ENCODE measurements around the gene STRN4. TPM values are rescaled to one million over a fixed set of nuclear protein-coding genes. Genes with fewer than 3 reads are reported as not detected.

STRN4 gene
- total and polyA plus RNA-seq, 9 of the 15 experiments (the other 6 are each of a cell fraction or from before 2014, with no cell fraction given) = 0.62 to 83.7 (median 36.9) TPM

GRCh38 chr19:46696052-46696451 is 50.2 kb downstream of the STRN4 start:
- H3K36me3 ChIP-seq (ENCODE audit: control insufficient read depth, insufficient read depth, low read length) = peaks cover 80% of the 10 kb centered on the region

More at GRCh38 chr19:46696052-46696451, 50.2 kb downstream of the STRN4 start:
- 88% methylated on average over 10 of the region's 10 CpGs for WGBS (ENCODE audit: insufficient coverage, low coverage, missing lambda C conversion rate)
- peaks cover 12 to 21% of the 10 kb centered on the region in 2 experiments; a peak in 4 of 5 replicates for H3K4me1 ChIP-seq (replicated peaks in 1 of 2; ENCODE audit: control insufficient read depth in 2 of 2, insufficient read depth in 2 of 2, low read length in 2 of 2)
- ChIA-PET CTCF (ENCODE audit: low intra/inter-chr PET ratio) (no interaction called here), POLR2A (interaction anchor here (1.7 kb wide), 1 partner anchor 64 kb away, joined by 4 read pairs; no protein-coding TSS in a partner anchor)
- H3K79me2 ChIP-seq (ENCODE audit: control insufficient read depth, insufficient read depth, low read length) = peaks cover 12% of the 10 kb centered on the region; the same call in 2 of the 3 replicates
- no peak overlapping the region for H2AFZ ChIP-seq (ENCODE audit: low read depth, low read length)
- BruUV-seq (replicated peaks) = no TSS peak
- H3K27ac ChIP-seq (ENCODE audit: extremely low read depth, low read depth, low read length) = no peak overlapping the region
- H3K9me1 ChIP-seq (ENCODE audit: control insufficient read depth, insufficient read depth, low read length) = no peaks in the 10 kb centered on the region
- no peak overlapping the region for H3K4me3 ChIP-seq
- in situ Hi-C loops (cut with MboI) (no loop called here), intact Hi-C loops (cut with micrococcal nuclease) (no loop called here)
- no peak overlapping the region for H3K4me2 ChIP-seq (ENCODE audit: insufficient read depth, low read length)
- peak overlapping the region in 1 of 2 experiments; percentile 65; a peak in 1 of 4 replicates for H3K9ac ChIP-seq (ENCODE audit: insufficient read depth in 1 of 2, low read depth in 2 of 2, low read length in 2 of 2)
- H3K9me3 ChIP-seq (replicated peaks; ENCODE audit: control insufficient read depth, insufficient read depth, low read depth, low read length) = no peaks in the 10 kb centered on the region; the same call in 1 of the 2 replicates
- no peak for DNase-seq (ENCODE audit: extremely low read depth in 1 of 4, low spot score in 3 of 4)
- H4K20me1 ChIP-seq (replicated peaks; ENCODE audit: control insufficient read depth, insufficient read depth, low read length) = 0 out of 2 replicates have a peak, but pooled peaks cover 3% of the 10 kb centered on the region
- no peak for ATAC-seq
- TF ChIP-seq, protein P1, sequence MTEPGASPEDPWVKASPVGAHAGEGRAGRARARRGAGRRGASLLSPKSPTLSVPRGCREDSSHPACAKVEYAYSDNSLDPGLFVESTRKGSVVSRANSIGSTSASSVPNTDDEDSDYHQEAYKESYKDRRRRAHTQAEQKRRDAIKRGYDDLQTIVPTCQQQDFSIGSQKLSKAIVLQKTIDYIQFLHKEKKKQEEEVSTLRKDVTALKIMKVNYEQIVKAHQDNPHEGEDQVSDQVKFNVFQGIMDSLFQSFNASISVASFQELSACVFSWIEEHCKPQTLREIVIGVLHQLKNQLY (CRISPR knock-in tag; conservative IDR thresholded peaks at IDR 0.05) = 0 out of 4 replicates have a peak, but pooled peaks of 1 of the 2 experiments have one; percentile 37
- TF ChIP-seq, protein P2, sequence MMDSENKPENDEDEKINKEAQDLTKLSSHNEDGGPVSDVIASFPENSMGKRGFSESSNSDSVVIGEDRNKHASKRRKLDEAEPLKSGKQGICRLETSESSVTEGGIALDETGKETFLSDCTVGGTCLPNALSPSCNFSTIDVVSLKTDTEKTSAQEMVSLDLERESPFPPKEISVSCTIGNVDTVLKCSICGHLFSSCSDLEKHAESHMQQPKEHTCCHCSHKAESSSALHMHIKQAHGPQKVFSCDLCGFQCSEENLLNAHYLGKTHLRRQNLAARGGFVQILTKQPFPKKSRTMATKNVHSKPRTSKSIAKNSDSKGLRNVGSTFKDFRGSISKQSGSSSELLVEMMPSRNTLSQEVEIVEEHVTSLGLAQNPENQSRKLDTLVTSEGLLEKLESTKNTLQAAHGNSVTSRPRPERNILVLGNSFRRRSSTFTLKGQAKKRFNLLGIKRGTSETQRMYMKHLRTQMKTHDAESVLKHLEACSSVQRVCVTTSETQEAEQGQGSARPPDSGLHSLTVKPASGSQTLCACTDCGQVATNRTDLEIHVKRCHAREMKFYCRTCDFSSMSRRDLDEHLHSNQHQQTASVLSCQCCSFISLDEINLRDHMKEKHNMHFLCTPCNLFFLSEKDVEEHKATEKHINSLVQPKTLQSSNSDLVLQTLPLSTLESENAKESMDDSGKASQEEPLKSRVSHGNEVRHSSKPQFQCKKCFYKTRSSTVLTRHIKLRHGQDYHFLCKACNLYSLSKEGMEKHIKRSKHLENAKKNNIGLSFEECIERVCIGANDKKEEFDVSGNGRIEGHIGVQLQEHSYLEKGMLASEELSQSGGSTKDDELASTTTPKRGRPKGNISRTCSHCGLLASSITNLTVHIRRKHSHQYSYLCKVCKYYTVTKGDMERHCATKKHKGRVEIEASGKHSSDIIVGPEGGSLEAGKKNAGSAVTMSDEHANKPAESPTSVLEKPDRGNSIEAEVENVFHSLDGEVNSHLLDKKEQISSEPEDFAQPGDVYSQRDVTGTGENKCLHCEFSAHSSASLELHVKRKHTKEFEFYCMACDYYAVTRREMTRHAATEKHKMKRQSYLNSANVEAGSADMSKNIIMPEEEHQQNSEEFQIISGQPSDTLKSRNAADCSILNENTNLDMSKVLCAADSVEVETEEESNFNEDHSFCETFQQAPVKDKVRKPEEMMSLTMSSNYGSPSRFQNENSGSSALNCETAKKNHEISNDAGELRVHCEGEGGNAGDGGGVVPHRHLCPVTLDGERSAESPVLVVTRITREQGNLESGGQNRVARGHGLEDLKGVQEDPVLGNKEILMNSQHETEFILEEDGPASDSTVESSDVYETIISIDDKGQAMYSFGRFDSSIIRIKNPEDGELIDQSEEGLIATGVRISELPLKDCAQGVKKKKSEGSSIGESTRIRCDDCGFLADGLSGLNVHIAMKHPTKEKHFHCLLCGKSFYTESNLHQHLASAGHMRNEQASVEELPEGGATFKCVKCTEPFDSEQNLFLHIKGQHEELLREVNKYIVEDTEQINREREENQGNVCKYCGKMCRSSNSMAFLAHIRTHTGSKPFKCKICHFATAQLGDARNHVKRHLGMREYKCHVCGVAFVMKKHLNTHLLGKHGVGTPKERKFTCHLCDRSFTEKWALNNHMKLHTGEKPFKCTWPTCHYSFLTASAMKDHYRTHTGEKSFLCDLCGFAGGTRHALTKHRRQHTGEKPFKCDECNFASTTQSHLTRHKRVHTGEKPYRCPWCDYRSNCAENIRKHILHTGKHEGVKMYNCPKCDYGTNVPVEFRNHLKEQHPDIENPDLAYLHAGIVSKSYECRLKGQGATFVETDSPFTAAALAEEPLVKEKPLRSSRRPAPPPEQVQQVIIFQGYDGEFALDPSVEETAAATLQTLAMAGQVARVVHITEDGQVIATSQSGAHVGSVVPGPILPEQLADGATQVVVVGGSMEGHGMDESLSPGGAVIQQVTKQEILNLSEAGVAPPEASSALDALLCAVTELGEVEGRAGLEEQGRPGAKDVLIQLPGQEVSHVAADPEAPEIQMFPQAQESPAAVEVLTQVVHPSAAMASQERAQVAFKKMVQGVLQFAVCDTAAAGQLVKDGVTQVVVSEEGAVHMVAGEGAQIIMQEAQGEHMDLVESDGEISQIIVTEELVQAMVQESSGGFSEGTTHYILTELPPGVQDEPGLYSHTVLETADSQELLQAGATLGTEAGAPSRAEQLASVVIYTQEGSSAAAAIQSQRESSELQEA (IDR thresholded peaks at IDR 0.05; ENCODE audit: low read depth) = no peak
- no peak for FAIRE-seq
- no peaks in the 10 kb centered on the region for H3K27me3 ChIP-seq (ENCODE audit: control insufficient read depth in 2 of 2, insufficient read depth in 2 of 2, low read length in 2 of 2)
